H1 (cell line): ENCODE measurements around the gene RHBDL2. TPM values are rescaled to one million over a fixed set of nuclear protein-coding genes. Genes with fewer than 3 reads are reported as not detected.

ENCODE experiments used
- CTCF ChIA-PET: fragments of 300-600 bp; sonication (Branson Sonifier 250); formaldehyde crosslinking; loops from one replicate; lab custom pipeline; 2021; ENCODE audit not compliant: partially characterized antibody; lab: Charles Lee
- POLR2A ChIA-PET: fragments of 300-600 bp; sonication (Branson Sonifier 250); formaldehyde crosslinking; loops from one replicate; lab custom pipeline; 2021; ENCODE audit warnings: inconsistent platforms; ENCODE audit not compliant: partially characterized antibody; lab: Charles Lee
- DNase-seq, 2 experiments: peaks; one replicate each; pipeline versions ENCODE4 v3.0.0 to v3.0.0-alpha.2; 2010 to 2022; ENCODE audit warnings: low spot score in 2 of 2, low read depth in 1 of 2, mixed read lengths in 1 of 2
- FAIRE-seq: peaks from 2 replicates; lab custom pipeline; 2011; peaks lifted over from hg19 to GRCh38; lab: Jason Lieb, UNC
- H2AFZ ChIP-seq: 2 replicates; pipeline ENCODE4 v1.8.1; 2012; ENCODE audit warnings: low read length, inconsistent platforms
- H2AK5ac ChIP-seq: 2 replicates; pipeline ENCODE4 v1.6.1; 2013; ENCODE audit warnings: low read depth, low read length
- H2BK120ac ChIP-seq: replicated peaks from 2 replicates; pipeline ENCODE3; 2013; ENCODE audit warnings: low read depth, low read length, inconsistent platforms
- H2BK12ac ChIP-seq: 2 replicates; pipeline ENCODE4 v1.6.1; 2013; ENCODE audit warnings: low read depth, low read length
- H2BK15ac ChIP-seq: 2 replicates; pipeline ENCODE4 v1.6.1; 2013; ENCODE audit warnings: low read length
- H2BK20ac ChIP-seq: 2 replicates; pipeline ENCODE4 v1.6.1; 2013; ENCODE audit warnings: low read length
- H2BK5ac ChIP-seq: 2 replicates; pipeline ENCODE4 v1.6.1; 2013; ENCODE audit warnings: low read depth, low read length
- H3K14ac ChIP-seq: 2 replicates; pipeline ENCODE4 v1.6.1; 2013; ENCODE audit warnings: inconsistent platforms; ENCODE audit not compliant: insufficient read length
- H3K18ac ChIP-seq: 2 replicates; pipeline ENCODE4 v1.6.1; 2013; ENCODE audit warnings: low read length; ENCODE audit errors: extremely low read depth
- H3K23ac ChIP-seq: 2 replicates; pipeline ENCODE4 v1.6.1; 2013; ENCODE audit warnings: inconsistent platforms; ENCODE audit not compliant: insufficient read length
- H3K23me2 ChIP-seq: 2 replicates; pipeline ENCODE4 v1.6.1; 2013; ENCODE audit warnings: low read depth, low read length
- H3K27ac ChIP-seq: 2 replicates; pipeline ENCODE4 v1.6.1; 2011; ENCODE audit warnings: low read depth, low read length, inconsistent platforms
- H3K27me3 ChIP-seq, 4 experiments: replicated peaks in 1 of 4; 1 replicate in 1 of 4; 2 replicates in 3 of 4; pipeline versions ENCODE4 v1.6.1 to v1.8.1; 2011 to 2013; ENCODE audit warnings: low read length in 3 of 4, mild to moderate bottlenecking in 3 of 4, inconsistent platforms in 2 of 4, mixed read lengths in 2 of 4, moderate library complexity in 1 of 4; ENCODE audit not compliant: control insufficient read depth in 3 of 4, insufficient read depth in 3 of 4; ENCODE audit errors: extremely low read depth in 1 of 4
- H3K36me3 ChIP-seq, 4 experiments: 2 replicates each; pipeline versions ENCODE4 v1.6.1 to v1.8.1; 2011 to 2013; ENCODE audit warnings: mild to moderate bottlenecking in 4 of 4, low read length in 3 of 4, moderate library complexity in 2 of 4, control low read depth in 1 of 4, inconsistent platforms in 1 of 4; ENCODE audit not compliant: insufficient read depth in 4 of 4, control insufficient read depth in 2 of 4
- H3K4ac ChIP-seq: replicated peaks from 2 replicates; pipeline ENCODE3; 2013; ENCODE audit warnings: low read length, low read depth, mixed read lengths, inconsistent platforms; ENCODE audit not compliant: insufficient read length
- H3K4me1 ChIP-seq, 4 experiments: replicated peaks in 1 of 4; 1 replicate in 1 of 4; 2 replicates in 3 of 4; pipeline versions ENCODE4 v1.6.1 to v1.8.1; 2011 to 2013; ENCODE audit warnings: low read length in 3 of 4, inconsistent platforms in 2 of 4, mixed read lengths in 1 of 4; ENCODE audit not compliant: insufficient read depth in 4 of 4, control insufficient read depth in 3 of 4
- H3K4me2 ChIP-seq, 2 experiments: 2 replicates each; pipeline versions ENCODE4 v1.6.1 to v1.8.1; 2011 to 2013; ENCODE audit warnings: low read depth in 2 of 2, low read length in 2 of 2, control low read depth in 1 of 2, inconsistent platforms in 1 of 2, mild to moderate bottlenecking in 1 of 2; ENCODE audit not compliant: insufficient read depth in 1 of 2
- H3K4me3 ChIP-seq, 4 experiments: fragments of 200-600, 300-600 bp in 1 of 4; sonication (generic), shearing (Covaris generic), sonication (Bioruptor Twin) in 1 of 4; 2 replicates each; pipeline versions ENCODE4 v1.5.1 to v1.8.1; 2011 to 2016; ENCODE audit warnings: low read length in 4 of 4, low read depth in 3 of 4, control low read depth in 2 of 4, inconsistent platforms in 2 of 4, mild to moderate bottlenecking in 2 of 4, mixed read lengths in 1 of 4, moderate library complexity in 1 of 4; ENCODE audit not compliant: insufficient read depth in 2 of 4; ENCODE audit errors: extremely low read depth in 1 of 4
- H3K56ac ChIP-seq: replicated peaks from 2 replicates; pipeline ENCODE3; 2013; ENCODE audit warnings: low read depth, mild to moderate bottlenecking, mixed read lengths, low read length, inconsistent platforms; ENCODE audit not compliant: insufficient read length
- H3K79me1 ChIP-seq: 2 replicates; pipeline ENCODE4 v1.6.1; 2013; ENCODE audit warnings: low read depth, low read length, control low read depth
- H3K79me2 ChIP-seq, 2 experiments: 2 replicates each; pipeline versions ENCODE4 v1.6.1 to v1.8.1; 2012 to 2013; ENCODE audit warnings: low read length in 2 of 2, mild to moderate bottlenecking in 2 of 2, inconsistent platforms in 1 of 2; ENCODE audit not compliant: insufficient read depth in 2 of 2, control insufficient read depth in 1 of 2
- H3K9ac ChIP-seq, 4 experiments: replicated peaks in 1 of 4; 1 replicate in 1 of 4; 2 replicates in 3 of 4; pipeline versions ENCODE4 v1.6.1 to v1.8.1; 2011 to 2013; ENCODE audit warnings: low read depth in 3 of 4, low read length in 3 of 4, control low read depth in 2 of 4, mild to moderate bottlenecking in 2 of 4, moderate library complexity in 2 of 4, inconsistent platforms in 1 of 4; ENCODE audit errors: extremely low read depth in 1 of 4
- H3K9me3 ChIP-seq, 2 experiments: 2 replicates each; pipeline versions ENCODE4 v1.6.1 to v1.8.1; 2012 to 2013; ENCODE audit warnings: mild to moderate bottlenecking in 2 of 2, moderate library complexity in 2 of 2, control low read depth in 1 of 2, inconsistent platforms in 1 of 2, low read depth in 1 of 2, low read length in 1 of 2, mixed read lengths in 1 of 2; ENCODE audit not compliant: insufficient read depth in 2 of 2
- H4K20me1 ChIP-seq, 2 experiments: replicated peaks in 1 of 2; 2 replicates each; pipeline versions ENCODE3 to v1.8.1; 2011 to 2013; ENCODE audit warnings: inconsistent platforms in 2 of 2, low read length in 2 of 2, mild to moderate bottlenecking in 1 of 2; ENCODE audit not compliant: insufficient read depth in 2 of 2, control insufficient read depth in 1 of 2
- H4K5ac ChIP-seq: 2 replicates; pipeline ENCODE4 v1.6.1; 2013; ENCODE audit warnings: low read length, low read depth, mixed read lengths, inconsistent platforms; ENCODE audit not compliant: insufficient read length
- H4K8ac ChIP-seq: 2 replicates; pipeline ENCODE4 v1.8.0; 2013; ENCODE audit warnings: mild to moderate bottlenecking, moderate library complexity, low read length, inconsistent platforms; ENCODE audit not compliant: insufficient read depth; ENCODE audit errors: extremely low read depth
- H4K91ac ChIP-seq: replicated peaks from 2 replicates; pipeline ENCODE3; 2013; ENCODE audit warnings: low read length, mixed read lengths, inconsistent platforms; ENCODE audit not compliant: insufficient read length
- ATF3 ChIP-seq: IDR thresholded peaks from 2 replicates; pipeline ENCODE4 v1.6.1; 2011; ENCODE audit warnings: low read depth, mild to moderate bottlenecking, low read length; ENCODE audit not compliant: insufficient read depth
- BCL11A ChIP-seq, 2 experiments: IDR thresholded peaks; one replicate each; pipeline ENCODE4 v1.6.1; 2011; ENCODE audit warnings: low read depth in 2 of 2, low read length in 2 of 2, mild to moderate bottlenecking in 2 of 2
- BRCA1 ChIP-seq: IDR thresholded peaks from 2 replicates; pipeline ENCODE4 v1.6.1; 2012; ENCODE audit warnings: low read depth, low read length, improper control_type of control experiment
- CEBPB ChIP-seq: IDR thresholded peaks from 2 replicates; pipeline ENCODE4 v1.6.1; 2012; ENCODE audit warnings: low read depth, low read length
- CHD1 ChIP-seq: IDR thresholded peaks from 2 replicates; pipeline ENCODE4 v1.6.1; 2012; ENCODE audit warnings: low read depth, low read length, improper control_type of control experiment
- CREB1 ChIP-seq: IDR thresholded peaks from 2 replicates; pipeline ENCODE4 v1.6.1; 2012; ENCODE audit warnings: inconsistent platforms
- GTF2F1 ChIP-seq: IDR thresholded peaks from 2 replicates; pipeline ENCODE4 v1.6.1; 2012; ENCODE audit warnings: low read depth, low read length, improper control_type of control experiment, borderline replicate concordance
- KDM1A ChIP-seq: fragments of 200-600, 300-600 bp; sonication (generic); IDR thresholded peaks from 2 replicates; pipeline ENCODE4 v1.7.1; 2016; ENCODE audit warnings: mild to moderate bottlenecking, low read length, borderline replicate concordance
- MAFK ChIP-seq: IDR thresholded peaks from 2 replicates; pipeline ENCODE4 v1.6.1; 2012; ENCODE audit warnings: low read depth, mild to moderate bottlenecking, improper control_type of control experiment, low read length
- NRF1 ChIP-seq: IDR thresholded peaks from 2 replicates; pipeline ENCODE4 v1.6.1; 2011; ENCODE audit warnings: mild to moderate bottlenecking, low read depth, low read length, improper control_type of control experiment
- POLR2A ChIP-seq, 2 experiments: IDR thresholded peaks; 1 replicate in 1 of 2; 2 replicates in 1 of 2; pipeline ENCODE4 v1.6.1; 2011; ENCODE audit warnings: low read depth in 2 of 2, low read length in 2 of 2, mild to moderate bottlenecking in 2 of 2; ENCODE audit errors: control extremely low read depth in 1 of 2
- RBBP5 ChIP-seq: IDR thresholded peaks from 2 replicates; pipeline ENCODE4 v1.7.1; 2012; ENCODE audit warnings: low read depth, mild to moderate bottlenecking, inconsistent platforms, low read length, moderate library complexity, borderline replicate concordance
- RXRA ChIP-seq: IDR thresholded peaks from 2 replicates; pipeline ENCODE4 v1.6.1; 2011; ENCODE audit warnings: low read depth, mild to moderate bottlenecking, low read length, moderate library complexity; ENCODE audit not compliant: insufficient read depth
- SIN3A ChIP-seq, 2 experiments: IDR thresholded peaks in 1 of 2; conservative IDR thresholded peaks in 1 of 2; 2 replicates each; pipeline ENCODE4 v1.6.1; 2011 to 2012; ENCODE audit warnings: low read length in 2 of 2, improper control_type of control experiment in 1 of 2, low read depth in 1 of 2, mild to moderate bottlenecking in 1 of 2
- SP4 ChIP-seq: IDR thresholded peaks from 2 replicates; pipeline ENCODE4 v1.6.1; 2012; ENCODE audit warnings: low read length, inconsistent platforms
- ZNF274 ChIP-seq: IDR thresholded peaks from 2 replicates; pipeline ENCODE4 v1.7.0; 2012; ENCODE audit warnings: low read length, borderline replicate concordance; ENCODE audit errors: extremely low read depth
- WGBS, 2 experiments: shearing (Covaris generic) in 1 of 2; methylation state at CpG; one replicate each; pipeline versions ENCODE4 v1.1.6 to v1.1.7; 2013 to 2015; ENCODE audit warnings: low lambda C conversion rate in 2 of 2, mixed read lengths in 2 of 2, inconsistent platforms in 1 of 2, low coverage in 1 of 2, missing lambda C conversion rate in 1 of 2; ENCODE audit not compliant: insufficient replicate concordance in 2 of 2, insufficient coverage in 1 of 2, insufficient read length in 1 of 2; ENCODE audit errors: extremely low coverage in 1 of 2, missing lambda C conversion rate in 1 of 2; 5-methylcytosine and 5-hydroxymethylcytosine counted together
- polyA plus RNA-seq, 7 experiments: library from polyadenylated mRNA; depleted of rRNA in 3 of 7; stranded (reverse) in 5 of 7; unstranded in 2 of 7; fragments of >200 nt in 5 of 7; fragments of 200-250 nt in 2 of 7; gene quantifications; 1 replicate in 5 of 7; 2 replicates in 1 of 7; 4 replicates in 1 of 7; pipeline versions ENCODE4 v1.2.1 to v1.2.3, GENCODE V29; 2011 to 2013; ENCODE audit warnings: missing spikeins in 2 of 7, mixed read lengths in 2 of 7
- total RNA-seq: library from RNA; stranded (reverse); fragmentation: NEBNext Ultra II Directional; extraction: Animal tissue kit (Norgen Biotek cat#: 25700); gene quantifications from 2 replicates; pipeline ENCODE4 v1.2.1, GENCODE V29; 2021

The RHBDL2 gene
- total and polyA plus RNA-seq, 2 of the 8 experiments (the other 6 are each of a cell fraction or from before 2014, with no cell fraction given) = 0.42 to 0.84 TPM

GRCh38 chr1:38905985-38906384, 35.6 kb downstream of the RHBDL2 start:
- Histone ChIP-seq H3K36me3 (no peaks in the 10 kb centered on the region), H3K27ac (no peak overlapping the region), H3K4me3 (no peak overlapping the region), H3K23me2 (no peaks in the 10 kb centered on the region), H3K23ac (no peak overlapping the region), H2BK15ac (no peak overlapping the region), H4K5ac (no peak overlapping the region), H2BK5ac (no peak overlapping the region), H4K91ac (no peak overlapping the region), H4K8ac (no peak overlapping the region), H4K20me1 (no peaks in the 10 kb centered on the region), H2AFZ (no peak overlapping the region), H3K79me2 (no peaks in the 10 kb centered on the region), H3K27me3 (no peaks in the 10 kb centered on the region), H3K4me2 (no peak overlapping the region), H3K56ac (no peak overlapping the region), H3K18ac (no peak overlapping the region), H3K4ac (no peak overlapping the region), H3K14ac (no peak overlapping the region), H3K9me3 (peaks cover 4 to 5% of the 10 kb centered on the region in 2 experiments; a peak in 2 of 4 replicates), H3K4me1 (no peaks in the 10 kb centered on the region), H2BK12ac (no peak overlapping the region), H3K79me1 (no peaks in the 10 kb centered on the region), H3K9ac (no peak overlapping the region), H2BK20ac (no peak overlapping the region), H2AK5ac (no peak overlapping the region), H2BK120ac (no peak overlapping the region)
- FAIRE-seq = no peak
- POLR2A ChIA-PET = no interaction called here
- CTCF ChIA-PET = no interaction called here
- 85% methylated on average over 2 of the region's 2 CpGs; no CpG with 5 or more reads in 1 of the 2 experiments for WGBS, 2 experiments
- no peak for DNase-seq
- TF ChIP-seq CREB1 (no peak), CEBPB (no peak), KDM1A (no peak), ZNF274 (no peak), BCL11A (IDR thresholded peaks at IDR 0.05; ENCODE audit: low read depth in 2 of 2, low read length in 2 of 2) (no peak), NRF1 (no peak), RXRA (no peak), CHD1 (no peak), RBBP5 (no peak), SIN3A (conservative IDR thresholded peaks at IDR 0.05 in 1 of 2, IDR thresholded peaks at IDR 0.05 in 1 of 2; ENCODE audit: low read depth in 1 of 2, low read length in 2 of 2) (no peak), ATF3 (no peak), GTF2F1 (no peak), MAFK (no peak), BRCA1 (no peak), POLR2A (IDR thresholded peaks at IDR 0.05; ENCODE audit: control extremely low read depth in 1 of 2, low read depth in 2 of 2, low read length in 2 of 2) (no peak), SP4 (no peak)
- TF ChIP-seq, all 59 proteins: peak for 0
